GM12892 (cell line): ENCODE data around the gene PLEKHA6.

Experiments used
- POLR2A ChIP-seq: IDR thresholded peaks from 2 replicates; pipeline ENCODE4 v1.6.1; 2011; ENCODE audit warnings: low read depth, low read length, control low read depth
- POLR2AphosphoS5 ChIP-seq: IDR thresholded peaks from 2 replicates; pipeline ENCODE4 v1.6.1; 2011; ENCODE audit warnings: low read depth, low read length, control low read depth

GRCh38 chr1:204254031-204254661 is 105.6 kb downstream of the PLEKHA6 start:
- TF ChIP-seq POLR2A (no peak), POLR2AphosphoS5 (no peak)
